Measurements from ENCODE around the gene SLC35G6.

- TF ChIP-seq, protein P1, sequence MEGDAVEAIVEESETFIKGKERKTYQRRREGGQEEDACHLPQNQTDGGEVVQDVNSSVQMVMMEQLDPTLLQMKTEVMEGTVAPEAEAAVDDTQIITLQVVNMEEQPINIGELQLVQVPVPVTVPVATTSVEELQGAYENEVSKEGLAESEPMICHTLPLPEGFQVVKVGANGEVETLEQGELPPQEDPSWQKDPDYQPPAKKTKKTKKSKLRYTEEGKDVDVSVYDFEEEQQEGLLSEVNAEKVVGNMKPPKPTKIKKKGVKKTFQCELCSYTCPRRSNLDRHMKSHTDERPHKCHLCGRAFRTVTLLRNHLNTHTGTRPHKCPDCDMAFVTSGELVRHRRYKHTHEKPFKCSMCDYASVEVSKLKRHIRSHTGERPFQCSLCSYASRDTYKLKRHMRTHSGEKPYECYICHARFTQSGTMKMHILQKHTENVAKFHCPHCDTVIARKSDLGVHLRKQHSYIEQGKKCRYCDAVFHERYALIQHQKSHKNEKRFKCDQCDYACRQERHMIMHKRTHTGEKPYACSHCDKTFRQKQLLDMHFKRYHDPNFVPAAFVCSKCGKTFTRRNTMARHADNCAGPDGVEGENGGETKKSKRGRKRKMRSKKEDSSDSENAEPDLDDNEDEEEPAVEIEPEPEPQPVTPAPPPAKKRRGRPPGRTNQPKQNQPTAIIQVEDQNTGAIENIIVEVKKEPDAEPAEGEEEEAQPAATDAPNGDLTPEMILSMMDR (IDR thresholded peaks at IDR 0.05), result no peak
- TF ChIP-seq POLR2A (IDR thresholded peaks at IDR 0.05), result no peak
Observed at GRCh38 chr17:7465597-7466275, 15.5 kb upstream of the SLC35G6 start.

Measured in thyroid gland (tissue), 4 donors.